Esophagus muscularis mucosa (tissue), 4 donors: Measurements from ENCODE around the gene CCSAP. TPM values are rescaled to one million over a fixed set of nuclear protein-coding genes. Genes with fewer than 3 reads are reported as not detected.
A peak's percentile ranks its signal among the peaks of the same experiment; 100 is the strongest.

Experiments used
- DNase-seq: peaks from one replicate; pipeline ENCODE4 v3.0.0-alpha.2; 2017; ENCODE audit errors: extremely low spot score
- H3K27ac ChIP-seq, 4 donors: fragments of 200-600 bp; sonication (generic); replicated peaks in 1 of 4; 1 replicate in 3 of 4; 2 replicates in 1 of 4; pipeline ENCODE4 v1.5.1; 2016 to 2019; ENCODE audit warnings: mild to moderate bottlenecking in 1 of 4
- H3K27me3 ChIP-seq, 4 donors: fragments of 200-600 bp; sonication (generic); one replicate each; pipeline versions ENCODE4 v1.5.1 to v1.6.0; 2016 to 2019
- H3K36me3 ChIP-seq, 4 donors: fragments of 200-600 bp; sonication (generic); one replicate each; pipeline ENCODE4 v1.5.1; 2016 to 2019
- H3K4me1 ChIP-seq, 4 donors: fragments of 200-600 bp; sonication (generic); one replicate each; pipeline ENCODE4 v1.5.1; 2016 to 2019
- H3K4me3 ChIP-seq, 4 donors: fragments of 200-600 bp; sonication (generic); 1 replicate in 2 of 4; 2 replicates in 2 of 4; pipeline ENCODE4 v1.5.1; 2016 to 2019; ENCODE audit warnings: mild to moderate bottlenecking in 4 of 4, moderate library complexity in 1 of 4
- H3K9me3 ChIP-seq, 4 donors: fragments of 200-600 bp; sonication (generic); 1 replicate in 3 of 4; 2 replicates in 1 of 4; pipeline ENCODE4 v1.5.1; 2016 to 2019
- CTCF ChIP-seq, 3 experiments: fragments of 200-600 bp in 2 of 3; fragments of 450-650 bp in 1 of 3; sonication (generic) in 2 of 3; IDR thresholded peaks; one replicate each; pipeline ENCODE4 v1.5.1; 2017 to 2019; ENCODE audit warnings: antibody characterized with exemption in 3 of 3, mild to moderate bottlenecking in 2 of 3, moderate library complexity in 1 of 3
- EP300 ChIP-seq: sonication (generic); formaldehyde crosslinking; IDR thresholded peaks from one replicate; pipeline ENCODE4 v1.6.1; 2017; ENCODE audit warnings: antibody characterized with exemption
- POLR2A ChIP-seq: fragments of 450-650 bp; IDR thresholded peaks from one replicate; pipeline ENCODE4 v1.6.1; 2017; ENCODE audit warnings: antibody characterized with exemption, moderate library complexity, mild to moderate bottlenecking, low read depth
- POLR2AphosphoS5 ChIP-seq, 2 donors: sonication (generic); formaldehyde crosslinking; IDR thresholded peaks; one replicate each; pipeline ENCODE4 v1.6.1; 2017; ENCODE audit warnings: antibody characterized with exemption in 2 of 2
- WGBS: methylation state at CpG from one replicate; pipeline ENCODE4 v1.1.5; 2018; 5-methylcytosine and 5-hydroxymethylcytosine counted together
- intact Hi-C: fragments of 100-400 bp; cut with DNase I; formaldehyde crosslinking; loops from one replicate; pipeline ENCODE4 v1.15.1; 2023
- total RNA-seq, 4 donors: library from RNA; depleted of rRNA; stranded (reverse); fragments of >200 nt; gene quantifications; one replicate each; pipeline versions ENCODE4 v1.1.0 to v1.2.1, GENCODE V29; 2016

The CCSAP gene
- 1 to 10 TPM; 4.1 to 5.1 (median 4.7) TPM for total RNA-seq

- intact Hi-C loops, result loop anchor here (5.0 kb wide), 2 partner anchors 66 to 139 kb away; no protein-coding TSS in a partner anchor
- Histone ChIP-seq H3K27ac (peak within 1 kb of the TSS; percentile 89 to 95 (median 91)), H3K9me3 (no peaks in the 10 kb centered on the region), H3K36me3 (no peaks in the 10 kb centered on the region), H3K27me3 (peaks cover 0 to 15% (median 0%) of the 10 kb centered on the region in 4 donors), H3K4me1 (peaks cover 8 to 31% (median 26%) of the 10 kb centered on the region in 4 donors), H3K4me3 (peak within 1 kb of the TSS; percentile 80 to 98 (median 86))
- under 1% methylated on average over 26 of the region's 83 CpGs for WGBS
- TF ChIP-seq POLR2AphosphoS5 (IDR thresholded peaks at IDR 0.05), result peak in 1 of 2 donors; percentile 69
- TF ChIP-seq EP300, result no peak
- TF ChIP-seq CTCF (IDR thresholded peaks at IDR 0.05), result peak in 1 of 3 experiments; percentile 16
- TF ChIP-seq POLR2A, result no peak
- no peak for DNase-seq
These were observed at the start of gene CCSAP for GRCh38 chr1:229342656-229343569. TSS of gene CCSAP (minus strand) at chr1:229343047. CDS start at chr1:229342465, 582 bp downstream.

GRCh38 chr1:229390130-229390529 lies 47.3 kb upstream of the CCSAP start:
- H3K4me1 ChIP-seq, result no peaks in the 10 kb centered on the region
- intact Hi-C loops, result no loop called here
- no peaks in the 10 kb centered on the region for H3K36me3 ChIP-seq

GRCh38 chr1:229388897-229389580 lies 46.2 kb upstream of the CCSAP start:
- Histone ChIP-seq H3K36me3 (no peaks in the 10 kb centered on the region), H3K4me1 (no peaks in the 10 kb centered on the region), H3K27ac (no peak overlapping the region), H3K9me3 (peaks cover 0 to 5% (median 0%) of the 10 kb centered on the region in 4 donors), H3K4me3 (no peak overlapping the region), H3K27me3 (peaks cover 0 to 25% (median 2%) of the 10 kb centered on the region in 4 donors)
- DNase-seq, result no peak
- 77% methylated on average over 7 of the region's 7 CpGs for WGBS
- TF ChIP-seq POLR2AphosphoS5 (IDR thresholded peaks at IDR 0.05), result no peak
- no peak for TF ChIP-seq CTCF (IDR thresholded peaks at IDR 0.05)
- no peak for TF ChIP-seq POLR2A
- TF ChIP-seq EP300, result no peak
- intact Hi-C loops, result no loop called here

More at GRCh38 chr1:229390130-229390529, 47.3 kb upstream of the CCSAP start:
- Histone ChIP-seq H3K27me3 (peaks cover 0 to 34% (median 3%) of the 10 kb centered on the region in 4 donors), H3K9me3 (peaks cover 0 to 5% (median 0%) of the 10 kb centered on the region in 4 donors), H3K4me3 (no peak overlapping the region), H3K27ac (no peak overlapping the region)
- TF ChIP-seq EP300 (no peak), POLR2A (no peak), POLR2AphosphoS5 (IDR thresholded peaks at IDR 0.05) (no peak), CTCF (IDR thresholded peaks at IDR 0.05) (no peak)
- 90% methylated on average over 7 of the region's 7 CpGs for WGBS
- no peak for DNase-seq

- Histone ChIP-seq H3K27me3 (peaks cover 0 to 22% (median 0%) of the 10 kb centered on the region in 4 donors), H3K9me3 (peaks cover 0 to 5% (median 0%) of the 10 kb centered on the region in 4 donors), H3K4me1 (no peaks in the 10 kb centered on the region), H3K4me3 (no peak overlapping the region), H3K36me3 (no peaks in the 10 kb centered on the region), H3K27ac (no peak overlapping the region)
- intact Hi-C loops, result no loop called here
- no peak for DNase-seq
- no peak for TF ChIP-seq CTCF (IDR thresholded peaks at IDR 0.05)
- TF ChIP-seq EP300, result no peak
- WGBS, result 60% methylated on average over 5 of the region's 8 CpGs
These were observed 43.1 kb upstream of the CCSAP start for GRCh38 chr1:229385853-229386456.
